ENCODE measurements around the gene NEXN. TPM values are rescaled to one million over a fixed set of nuclear protein-coding genes. Genes with fewer than 3 reads are reported as not detected.

Gene NEXN
- total RNA-seq, 2 experiments from 2014 or later, result not detected

GRCh38 chr1:77958850-77959249 is 70.4 kb downstream of the NEXN start:
- H3K4me2 ChIP-seq (ENCODE audit: low read length), result no peak overlapping the region
- no TSS peak for BruUV-seq (replicated peaks)
- ChIA-PET POLR2A (interaction anchor here (0.6 kb wide), 1 partner anchor 23 kb away, joined by 3 read pairs; no protein-coding TSS in a partner anchor), CTCF (ENCODE audit: unreplicated experiment) (no interaction called here)
- H3K27ac ChIP-seq (ENCODE audit: low read depth, low read length, poor library complexity, severe bottlenecking), result no peak overlapping the region
- H3K9me2 ChIP-seq (ENCODE audit: insufficient read depth, low read length), result no peaks in the 10 kb centered on the region
- no peaks in the 10 kb centered on the region for H3K4me1 ChIP-seq (ENCODE audit: insufficient read depth, low read length, poor library complexity, severe bottlenecking)
- H3K36me3 ChIP-seq (ENCODE audit: insufficient read depth, low read length), result peaks cover 100% of the 10 kb centered on the region
- H2AFZ ChIP-seq (ENCODE audit: low read length), result no peak overlapping the region
- no peak for TF ChIP-seq CTCF (conservative IDR thresholded peaks at IDR 0.05; ENCODE audit: low read length)
- TF ChIP-seq EZH2phosphoT487 (IDR thresholded peaks at IDR 0.05; ENCODE audit: borderline replicate concordance, low read depth, low read length), result no peak
- H3K4me3 ChIP-seq (ENCODE audit: low read depth, low read length, poor library complexity, severe bottlenecking), result no peak overlapping the region
- peaks cover 16% of the 10 kb centered on the region; the same call in 1 of the 2 replicates for H4K20me1 ChIP-seq (ENCODE audit: insufficient read depth, low read length)
- intact Hi-C loops (cut with micrococcal nuclease; ENCODE audit: unreplicated experiment), result no loop called here
- peaks cover 56% of the 10 kb centered on the region; the same call in 1 of the 2 replicates for H3K79me2 ChIP-seq (ENCODE audit: insufficient read depth, low read depth, low read length)
- DNase-seq (ENCODE audit: low spot score), result no peak
- no peaks in the 10 kb centered on the region for H3K9me3 ChIP-seq (ENCODE audit: low read length)

GRCh38 chr1:77961392-77961791 is 73.0 kb downstream of the NEXN start:
- no peak for DNase-seq (ENCODE audit: low spot score)
- Histone ChIP-seq H3K9me3 (ENCODE audit: low read length) (no peaks in the 10 kb centered on the region), H4K20me1 (ENCODE audit: insufficient read depth, low read length) (peaks cover 21% of the 10 kb centered on the region), H3K27ac (ENCODE audit: low read depth, low read length, poor library complexity, severe bottlenecking) (no peak overlapping the region), H3K9me2 (ENCODE audit: insufficient read depth, low read length) (no peaks in the 10 kb centered on the region), H3K79me2 (ENCODE audit: insufficient read depth, low read depth, low read length) (peaks cover 64% of the 10 kb centered on the region; the same call in 1 of the 2 replicates), H3K36me3 (ENCODE audit: insufficient read depth, low read length) (peaks cover 100% of the 10 kb centered on the region), H3K4me2 (ENCODE audit: low read length) (no peak overlapping the region), H2AFZ (ENCODE audit: low read length) (no peak overlapping the region), H3K4me1 (ENCODE audit: insufficient read depth, low read length, poor library complexity, severe bottlenecking) (no peaks in the 10 kb centered on the region), H3K4me3 (ENCODE audit: low read depth, low read length, poor library complexity, severe bottlenecking) (no peak overlapping the region)
- TF ChIP-seq EZH2phosphoT487 (IDR thresholded peaks at IDR 0.05; ENCODE audit: borderline replicate concordance, low read depth, low read length) (no peak), CTCF (conservative IDR thresholded peaks at IDR 0.05; ENCODE audit: low read length) (no peak)
- ChIA-PET POLR2A (interaction anchor here (0.6 kb wide), 1 partner anchor 153 kb away, joined by 3 read pairs; no protein-coding TSS in a partner anchor), CTCF (ENCODE audit: unreplicated experiment) (no interaction called here)
- intact Hi-C loops (cut with micrococcal nuclease; ENCODE audit: unreplicated experiment), result no loop called here
- BruUV-seq (replicated peaks), result no TSS peak

- BruUV-seq (replicated peaks), result no TSS peak
- POLR2A ChIA-PET, result interaction anchor here (0.6 to 6.4 kb wide), 4 partner anchors 10 to 39 kb away, joined by 3 to 47 read pairs (median 9); partner anchors contain the start of genes DNAJB4 and FUBP1
Observed at GRCh38 chr1:77966291-77966690, 77.9 kb downstream of the NEXN start.

More at GRCh38 chr1:77966291-77966690, 77.9 kb downstream of the NEXN start:
- H3K9me2 ChIP-seq (ENCODE audit: insufficient read depth, low read length), result no peaks in the 10 kb centered on the region
- H3K4me2 ChIP-seq (ENCODE audit: low read length), result no peak overlapping the region
- DNase-seq (ENCODE audit: low spot score), result no peak
- peaks cover 47% of the 10 kb centered on the region for H4K20me1 ChIP-seq (ENCODE audit: insufficient read depth, low read length)
- CTCF ChIA-PET (ENCODE audit: unreplicated experiment), result interaction anchor here (1.3 to 1.6 kb wide), 2 partner anchors 10 to 19 kb away, joined by 3 to 5 read pairs; no protein-coding TSS in a partner anchor
- peaks cover 77% of the 10 kb centered on the region for H3K79me2 ChIP-seq (ENCODE audit: insufficient read depth, low read depth, low read length)
- H3K4me3 ChIP-seq (ENCODE audit: low read depth, low read length, poor library complexity, severe bottlenecking), result no peak overlapping the region
- intact Hi-C loops (cut with micrococcal nuclease; ENCODE audit: unreplicated experiment), result loop anchor here (2.0 kb wide), 1 partner anchor 15 kb away; no protein-coding TSS in a partner anchor
- no peaks in the 10 kb centered on the region for H3K4me1 ChIP-seq (ENCODE audit: insufficient read depth, low read length, poor library complexity, severe bottlenecking)
- no peak overlapping the region for H3K27ac ChIP-seq (ENCODE audit: low read depth, low read length, poor library complexity, severe bottlenecking)
- H2AFZ ChIP-seq (ENCODE audit: low read length), result no peak overlapping the region
- TF ChIP-seq CTCF (conservative IDR thresholded peaks at IDR 0.05; ENCODE audit: low read length) (no peak), EZH2phosphoT487 (IDR thresholded peaks at IDR 0.05; ENCODE audit: borderline replicate concordance, low read depth, low read length) (no peak)
- peaks cover 100% of the 10 kb centered on the region for H3K36me3 ChIP-seq (ENCODE audit: insufficient read depth, low read length)
- no peaks in the 10 kb centered on the region for H3K9me3 ChIP-seq (ENCODE audit: low read length)

Data from OCI-LY7 (cell line).